ENCODE results near the gene C10orf90.

C10orf90 gene

DNA sequence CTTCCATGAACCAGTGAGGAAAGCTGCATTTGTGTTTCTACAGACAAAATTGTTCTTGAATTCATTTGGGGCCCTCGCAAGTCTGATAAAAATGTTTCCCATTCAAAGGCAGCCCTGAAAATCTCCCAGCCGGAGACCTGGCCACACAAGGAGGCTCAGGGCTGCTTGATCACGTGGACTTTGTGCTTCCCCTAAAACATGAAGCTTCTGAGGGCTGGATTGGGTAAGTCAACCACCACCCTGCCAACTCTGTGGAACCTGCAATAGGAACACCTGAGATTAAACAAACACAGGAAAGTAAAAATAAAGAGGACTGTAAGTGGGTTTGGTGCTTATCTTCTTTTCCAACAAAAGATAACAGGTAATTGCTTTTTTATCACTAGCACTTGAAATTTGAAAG lies 133.8 kb downstream of the C10orf90 start:
- no peak for DNase-seq

DNA sequence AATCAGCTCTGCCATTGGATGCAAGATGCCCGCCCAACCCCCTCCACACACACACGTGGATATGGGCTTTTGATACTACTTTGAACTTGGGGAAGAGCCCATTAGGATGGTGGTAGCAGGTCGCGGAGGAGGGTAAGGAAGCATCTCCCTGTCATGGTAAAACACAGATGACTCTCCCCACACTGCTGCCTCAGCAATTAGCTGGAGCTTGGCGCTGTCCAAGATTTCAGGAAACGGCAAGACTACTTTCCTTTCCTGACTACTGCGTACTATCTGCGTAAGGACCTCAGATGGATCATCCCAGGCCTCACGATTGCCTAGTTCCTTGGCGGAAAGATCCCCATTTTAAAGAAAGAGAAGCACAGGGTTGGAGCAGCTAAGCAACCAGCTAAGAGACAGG lies 134.3 kb downstream of the C10orf90 start:
- DNase-seq, result no peak

DNA sequence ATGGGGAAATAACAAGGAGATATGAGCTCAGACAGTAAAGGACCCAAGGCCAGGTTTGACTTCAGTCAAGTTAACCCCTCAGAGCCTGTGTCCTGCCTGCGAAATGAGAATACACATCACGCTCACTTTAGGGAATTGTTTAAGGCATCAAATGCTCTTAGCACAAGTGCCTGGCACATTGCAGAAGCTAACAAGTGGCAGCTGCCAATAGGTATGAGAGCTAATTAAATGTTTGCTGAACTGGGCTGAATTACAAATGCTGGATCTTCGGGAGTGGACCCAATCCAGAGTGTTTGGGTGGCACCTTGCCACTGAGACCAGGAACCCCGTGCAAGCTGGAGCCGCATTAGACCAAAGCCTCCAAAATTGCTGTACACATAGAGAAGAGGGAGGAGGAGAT lies 136.8 kb downstream of the C10orf90 start:
- DNase-seq, result no peak

DNA sequence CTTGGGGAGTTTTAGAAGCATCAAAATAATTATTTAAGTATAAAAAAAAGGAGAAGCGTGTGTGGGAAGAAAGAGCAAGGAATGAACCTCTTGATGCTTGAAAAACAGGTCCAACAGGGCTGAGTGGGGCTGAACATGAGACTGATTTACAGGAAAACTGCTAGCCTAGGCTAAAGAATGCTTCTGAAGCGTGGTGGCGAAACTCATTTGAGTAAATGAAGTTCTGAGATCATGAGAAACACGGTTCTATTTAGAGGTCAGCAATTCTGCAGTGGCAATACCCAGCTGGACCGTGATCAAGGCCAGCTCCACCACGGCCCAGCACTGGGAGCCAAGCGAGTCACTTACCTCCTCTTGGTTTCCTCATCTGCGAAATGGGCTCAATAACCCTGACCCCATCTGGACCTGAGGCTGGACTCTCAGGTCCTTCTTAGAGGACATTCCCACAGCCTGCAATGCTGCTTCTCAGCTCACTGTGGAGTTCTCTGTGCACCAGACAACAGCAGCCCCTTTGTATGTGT lies 142.1 kb downstream of the C10orf90 start:
- no peak for DNase-seq

GRCh38 chr10:126527645-126528314 lies 142.7 kb downstream of the C10orf90 start:
- no peak for DNase-seq

DNA sequence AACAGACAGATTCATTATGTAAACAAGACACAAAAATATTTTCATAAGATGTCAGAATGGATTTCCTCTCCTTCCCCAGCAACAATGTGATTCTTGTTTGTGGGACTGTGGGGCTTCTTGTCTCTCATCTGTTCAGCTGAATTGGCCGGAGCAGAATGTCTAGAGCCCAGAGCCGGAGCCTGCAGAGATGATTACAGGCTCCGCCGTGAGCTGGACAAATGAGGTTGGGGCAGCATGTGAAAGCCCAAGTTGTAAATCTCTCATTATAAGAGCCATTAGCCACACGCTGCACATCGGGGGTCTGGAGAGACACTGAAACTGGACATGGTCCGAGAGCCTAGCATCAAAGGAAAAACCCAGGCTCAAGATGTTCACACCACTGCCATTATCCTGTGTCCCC lies 145.2 kb downstream of the C10orf90 start:
- no peak for DNase-seq

DNA sequence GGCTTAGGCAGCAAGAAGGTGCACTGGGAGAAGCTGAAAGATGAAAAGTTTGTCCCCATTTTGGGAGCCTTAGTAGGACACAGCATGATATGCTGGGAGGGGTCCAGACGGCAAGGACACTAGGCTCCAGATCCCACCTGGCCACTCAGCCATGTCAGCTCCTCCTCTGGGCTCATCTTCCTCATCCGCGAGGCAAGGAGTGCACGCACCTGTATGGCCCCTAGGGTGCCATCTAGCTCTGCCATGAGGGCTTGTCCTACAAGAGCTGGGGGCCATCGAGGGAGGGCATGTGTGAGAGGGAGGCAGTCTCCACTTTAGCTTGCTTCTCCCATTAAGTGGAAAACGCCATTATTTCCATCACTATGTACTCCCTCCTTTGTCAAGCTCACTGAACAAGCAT lies 146.0 kb downstream of the C10orf90 start:
- DNase-seq, result no peak

GRCh38 chr10:126523071-126523470 lies 147.4 kb downstream of the C10orf90 start:
- no peak for DNase-seq

DNA sequence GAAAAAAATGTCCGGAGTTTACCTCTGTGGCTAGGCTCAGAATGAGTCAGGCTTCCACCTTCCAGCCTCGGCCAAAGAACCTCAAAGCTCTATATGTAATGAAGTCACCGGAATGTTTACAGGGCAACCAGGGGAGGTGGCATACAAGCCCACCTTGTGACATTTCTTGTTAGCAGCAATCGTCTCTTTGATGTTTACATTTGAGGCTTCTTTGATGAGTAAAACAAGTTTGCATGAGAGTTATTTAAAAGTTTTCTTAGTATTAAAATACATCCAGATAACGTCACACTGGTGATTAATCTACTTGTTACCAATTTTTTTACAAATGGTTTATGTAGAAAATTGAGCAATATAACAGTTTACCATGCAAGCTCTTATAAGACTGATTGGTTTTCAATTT lies 149.1 kb downstream of the C10orf90 start:
- DNase-seq, result no peak

DNA sequence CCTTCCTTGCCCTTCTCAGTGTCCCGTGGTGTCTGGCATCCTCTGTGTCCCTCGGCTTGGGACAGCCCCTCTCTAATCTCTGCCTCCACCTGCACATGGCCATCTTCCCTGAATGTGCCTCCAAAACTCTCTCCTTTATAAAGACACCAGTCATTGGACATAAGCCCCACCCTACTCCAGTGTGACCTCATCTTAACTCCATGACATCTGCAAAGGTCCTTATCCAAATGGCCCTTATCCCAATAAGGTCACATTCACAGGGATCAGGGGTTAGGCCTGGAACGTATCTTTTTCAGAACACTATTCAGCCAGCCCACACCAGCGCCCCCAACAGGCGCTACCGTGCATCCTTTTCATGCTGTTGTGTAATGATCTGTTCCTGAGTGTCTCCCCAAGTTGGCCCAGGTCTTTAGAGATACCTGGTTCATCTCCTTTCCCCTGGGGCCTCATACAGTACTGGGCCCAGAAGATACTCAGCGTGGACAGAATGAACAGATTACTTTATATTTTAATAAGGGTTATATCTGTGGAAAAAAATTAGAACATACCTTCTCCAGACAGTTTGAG lies 149.7 kb downstream of the C10orf90 start:
- no peak for DNase-seq

- no peak for DNase-seq
These were observed 150.5 kb downstream of the C10orf90 start for GRCh38 chr10:126519992-126520391.

DNA sequence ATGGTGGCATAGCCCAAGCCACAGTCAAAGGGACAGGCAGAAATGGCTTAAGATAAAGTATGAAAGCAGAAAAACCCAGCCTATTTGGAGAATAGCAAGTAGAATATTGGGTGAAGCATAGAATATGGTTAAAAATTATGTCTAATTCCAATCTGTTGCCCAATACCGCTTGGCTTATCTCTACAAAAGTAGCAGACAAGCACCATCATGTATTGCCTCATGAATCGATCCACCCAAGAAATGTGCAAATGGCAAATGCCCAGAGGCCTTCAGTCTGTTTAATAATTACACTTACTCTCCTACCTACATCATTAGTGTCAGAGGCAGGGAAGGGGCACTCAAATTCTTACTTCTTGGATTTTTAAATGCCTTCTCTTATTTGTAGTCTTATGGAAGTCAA lies 151.3 kb downstream of the C10orf90 start:
- DNase-seq, result no peak

GRCh38 chr10:126518218-126519080 lies 152.0 kb downstream of the C10orf90 start:
- DNase-seq, result no peak

- no peak for DNase-seq
These were observed 154.0 kb downstream of the C10orf90 start for GRCh38 chr10:126516515-126516914.

DNA sequence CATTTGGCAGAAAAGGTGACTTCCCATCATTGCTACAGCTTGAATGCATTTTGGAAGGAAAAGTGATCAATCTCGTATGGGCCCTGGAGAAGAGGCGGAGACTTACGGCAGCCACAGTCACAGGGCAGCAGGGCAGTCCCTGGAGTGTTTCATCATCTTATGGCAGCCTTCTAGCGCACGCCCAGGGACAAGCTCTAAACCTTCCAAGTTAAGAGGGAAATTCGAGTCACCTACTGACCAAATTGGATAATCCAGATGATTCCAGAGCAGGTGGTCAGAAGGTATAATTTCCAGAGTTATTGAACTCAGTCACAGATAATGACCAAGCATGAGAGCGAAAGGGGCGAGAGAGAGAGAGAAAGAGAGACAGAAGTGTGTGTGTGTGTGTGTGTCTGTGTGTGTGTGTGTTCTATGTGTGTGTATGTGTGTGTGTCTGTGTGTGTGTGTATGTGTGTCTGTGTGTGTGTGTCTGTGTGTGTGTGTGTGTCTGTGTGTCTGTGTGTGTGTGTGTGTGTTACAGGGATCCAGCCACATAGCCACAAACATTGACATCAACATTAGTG lies 158.5 kb downstream of the C10orf90 start:
- no peak for DNase-seq

- DNase-seq, result no peak
These were observed 161.3 kb downstream of the C10orf90 start for GRCh38 chr10:126509182-126509581.

GRCh38 chr10:126508535-126509040 lies 161.9 kb downstream of the C10orf90 start:
- no peak for DNase-seq

GRCh38 chr10:126504761-126505112 lies 165.8 kb downstream of the C10orf90 start:
- no peak for DNase-seq

DNA sequence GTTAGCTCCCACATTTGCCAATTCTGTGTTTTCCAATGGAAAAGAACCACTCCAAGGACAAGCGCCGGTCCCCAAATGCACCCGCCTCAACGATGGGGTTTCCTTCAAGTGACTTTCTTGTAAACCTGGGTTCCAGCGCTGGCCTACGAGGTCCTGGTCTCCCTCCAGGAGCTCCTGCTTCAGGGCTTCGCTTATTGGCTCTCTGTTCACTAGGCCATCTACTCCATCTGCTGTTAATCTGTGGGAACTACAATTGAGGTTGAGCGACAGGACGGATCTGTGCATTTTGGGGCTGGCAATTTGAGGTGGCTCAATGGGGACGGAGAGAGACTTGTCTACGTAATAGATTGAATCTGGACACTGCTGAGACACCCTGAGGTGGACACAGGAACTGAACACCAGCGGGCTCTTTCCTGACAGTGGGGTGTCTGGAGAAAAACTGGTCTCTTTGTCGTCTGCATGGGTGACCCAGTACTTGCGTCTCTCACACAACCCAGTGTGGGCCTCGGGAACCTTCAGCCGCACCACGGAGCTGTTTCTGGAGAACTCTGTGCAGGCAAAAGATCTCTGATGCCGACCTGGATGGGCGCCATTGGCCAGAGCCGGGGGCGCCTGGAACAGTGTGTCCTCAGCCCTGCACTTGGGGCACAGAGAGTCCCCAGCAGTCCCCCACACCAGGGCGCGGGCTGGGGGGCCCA lies 166.3 kb downstream of the C10orf90 start:
- peak; percentile 16 for DNase-seq

DNA sequence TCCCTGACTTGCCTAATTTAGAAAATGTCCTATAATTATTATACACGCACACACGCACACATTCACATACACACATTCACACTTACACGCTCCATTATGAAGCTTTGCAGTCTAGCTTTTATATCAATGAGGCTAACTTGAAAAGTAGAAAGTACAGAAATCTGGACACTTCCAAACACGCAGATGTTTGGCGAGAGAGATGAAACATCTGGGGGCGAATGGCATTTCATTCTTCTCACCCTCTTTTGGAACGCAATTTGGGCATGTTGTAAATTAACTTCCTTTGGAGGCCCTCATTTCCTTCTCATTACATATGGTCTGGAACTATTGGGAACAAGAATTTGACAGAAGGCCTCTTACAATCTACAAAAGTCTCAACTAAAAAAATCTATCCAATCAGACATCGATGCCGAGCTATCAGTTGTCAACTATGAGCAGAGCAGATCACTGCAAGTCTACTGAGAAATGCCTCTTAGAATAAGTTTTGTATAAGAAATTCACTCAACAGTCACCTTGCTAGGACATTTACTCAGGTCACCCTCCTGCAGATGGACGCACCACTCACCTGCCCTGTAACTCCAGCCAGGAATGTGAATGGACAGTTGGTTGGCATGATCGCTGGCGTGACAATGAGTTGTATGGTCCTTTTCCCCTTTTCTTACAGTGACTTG lies 167.0 kb downstream of the C10orf90 start:
- DNase-seq, result no peak

- no peak for DNase-seq
These were observed 168.1 kb downstream of the C10orf90 start for GRCh38 chr10:126502441-126502840.

DNA sequence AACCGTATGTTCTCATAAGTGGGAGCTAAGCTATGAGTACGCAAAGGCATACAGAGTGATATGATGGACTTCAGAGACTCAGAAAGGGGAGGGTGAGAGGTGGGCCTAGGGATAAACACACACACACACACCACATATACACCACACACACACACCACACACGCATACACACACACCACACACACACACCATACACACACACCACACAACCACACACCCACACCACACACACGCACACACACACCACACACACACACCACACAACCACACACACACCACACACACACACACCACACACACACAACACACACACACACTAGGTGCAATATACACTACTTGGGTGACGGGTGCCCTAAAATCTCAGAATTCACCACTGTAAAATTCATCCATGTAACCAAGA lies 168.7 kb downstream of the C10orf90 start:
- DNase-seq, result no peak
